Measurements from ENCODE around the gene COPB1. TPM values are rescaled to one million over a fixed set of nuclear protein-coding genes. Genes with fewer than 3 reads are reported as not detected.

COPB1 gene, protein sequence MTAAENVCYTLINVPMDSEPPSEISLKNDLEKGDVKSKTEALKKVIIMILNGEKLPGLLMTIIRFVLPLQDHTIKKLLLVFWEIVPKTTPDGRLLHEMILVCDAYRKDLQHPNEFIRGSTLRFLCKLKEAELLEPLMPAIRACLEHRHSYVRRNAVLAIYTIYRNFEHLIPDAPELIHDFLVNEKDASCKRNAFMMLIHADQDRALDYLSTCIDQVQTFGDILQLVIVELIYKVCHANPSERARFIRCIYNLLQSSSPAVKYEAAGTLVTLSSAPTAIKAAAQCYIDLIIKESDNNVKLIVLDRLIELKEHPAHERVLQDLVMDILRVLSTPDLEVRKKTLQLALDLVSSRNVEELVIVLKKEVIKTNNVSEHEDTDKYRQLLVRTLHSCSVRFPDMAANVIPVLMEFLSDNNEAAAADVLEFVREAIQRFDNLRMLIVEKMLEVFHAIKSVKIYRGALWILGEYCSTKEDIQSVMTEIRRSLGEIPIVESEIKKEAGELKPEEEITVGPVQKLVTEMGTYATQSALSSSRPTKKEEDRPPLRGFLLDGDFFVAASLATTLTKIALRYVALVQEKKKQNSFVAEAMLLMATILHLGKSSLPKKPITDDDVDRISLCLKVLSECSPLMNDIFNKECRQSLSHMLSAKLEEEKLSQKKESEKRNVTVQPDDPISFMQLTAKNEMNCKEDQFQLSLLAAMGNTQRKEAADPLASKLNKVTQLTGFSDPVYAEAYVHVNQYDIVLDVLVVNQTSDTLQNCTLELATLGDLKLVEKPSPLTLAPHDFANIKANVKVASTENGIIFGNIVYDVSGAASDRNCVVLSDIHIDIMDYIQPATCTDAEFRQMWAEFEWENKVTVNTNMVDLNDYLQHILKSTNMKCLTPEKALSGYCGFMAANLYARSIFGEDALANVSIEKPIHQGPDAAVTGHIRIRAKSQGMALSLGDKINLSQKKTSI
- total RNA-seq = 100 to 1,000 TPM in 1 of 2 donors, 10 to 100 TPM in 1; 99.1 to 156 TPM
- polyA plus RNA-seq = 10 to 100 TPM; 47.6 to 77.4 TPM
- long read RNA-seq, donor 1, transcript COPB1-202 (22 exons, 3,382 nt) = major isoform, 17 of 37 reads
- long read RNA-seq, donor 1, partial matches to known transcripts = 11 of 37 reads
- long read RNA-seq, donor 1, other reads (novel, unspliced or antisense) = 5 of 37 reads
- long read RNA-seq, donor 2, partial matches to known transcripts = 12 of 14 reads
- long read RNA-seq, donor 2, other reads (novel, unspliced or antisense) = 0 of 14 reads
- long read RNA-seq, donor 3, transcript COPB1-202 (22 exons, 3,382 nt) = major isoform, 10 of 16 reads
- long read RNA-seq, donor 3, partial matches to known transcripts = 6 of 16 reads
- long read RNA-seq, donor 3, other reads (novel, unspliced or antisense) = 0 of 16 reads
- long read RNA-seq, donor 4, partial matches to known transcripts = 6 of 7 reads
- long read RNA-seq, donor 4, other reads (novel, unspliced or antisense) = 0 of 7 reads
- long read RNA-seq, donor 5, transcript COPB1-202 (22 exons, 3,382 nt) = major isoform, 17 of 57 reads
- long read RNA-seq, donor 5, partial matches to known transcripts = 31 of 57 reads
- long read RNA-seq, donor 5, other reads (novel, unspliced or antisense) = 6 of 57 reads

DNA sequence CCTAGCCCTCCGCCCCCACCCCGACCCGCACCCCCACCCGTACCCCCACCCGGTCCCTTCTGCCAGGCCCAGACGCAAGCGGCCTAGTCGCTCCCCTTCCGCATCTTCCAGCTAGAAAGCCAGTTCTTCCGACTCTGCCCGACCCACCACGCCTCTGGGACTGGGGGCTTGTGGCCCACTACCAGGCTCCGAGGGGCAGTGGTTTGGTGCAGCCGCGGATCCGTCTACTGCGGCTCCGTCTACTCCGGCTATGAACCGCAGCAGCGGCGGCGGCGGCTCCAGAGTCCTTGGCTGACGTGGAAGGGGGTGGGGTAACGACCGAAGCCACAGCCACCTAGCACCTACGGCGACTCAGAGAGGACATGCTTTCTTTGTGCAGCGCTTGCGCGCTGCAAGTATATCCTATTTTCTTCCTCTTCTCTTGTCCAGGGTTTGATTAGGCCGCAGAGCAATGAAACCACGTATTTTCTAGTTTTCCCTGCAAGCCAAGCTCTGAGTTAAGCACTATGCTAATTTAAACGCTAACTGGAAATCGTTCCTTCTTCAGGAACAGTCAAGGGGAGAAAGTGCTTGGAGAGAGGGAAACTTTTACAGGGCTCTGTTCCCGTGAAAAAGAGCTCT lies at the start of gene COPB1:
COPB1 (minus strand) TSS at position 252 of the 621 bp plus-strand sequence. CDS start 883 bp downstream, outside the sequence.
- Histone ChIP-seq H3K36me3 (ENCODE audit: control insufficient read depth in 4 of 4, insufficient read depth in 4 of 4, low read length in 4 of 4) (peaks cover 3 to 35% (median 9%) of the 10 kb centered on the region in 4 donors), H3K27ac (ENCODE audit: low read depth in 1 of 2, low read length in 1 of 2) (peak within 1 kb of the TSS; percentile 89 to 99), H3K9me3 (ENCODE audit: control insufficient read depth in 4 of 4, insufficient read depth in 3 of 4, low read length in 3 of 4) (no peaks in the 10 kb centered on the region), H3K27me3 (ENCODE audit: control insufficient read depth in 3 of 3, insufficient read depth in 3 of 3, low read length in 2 of 3) (no peaks in the 10 kb centered on the region), H3K9ac (ENCODE audit: insufficient read depth in 1 of 2, low read length in 2 of 2) (peak within 1 kb of the TSS; percentile 83 to 93), H3K4me1 (ENCODE audit: control insufficient read depth in 5 of 5, insufficient read depth in 5 of 5, low read length in 5 of 5) (peaks cover 0 to 8% (median 5%) of the 10 kb centered on the region in 5 donors), H3K4me3 (peak within 1 kb of the TSS; percentile 97)
- 0% methylated on average over 35 to 37 of the region's 37 CpGs for WGBS, 2 donors
- ATAC-seq (ENCODE audit: insufficient read depth, low FRiP score) (peak; percentile 98), DNase-seq (peak; percentile 94 to 98 (median 96))
- TF ChIP-seq CTCF (IDR thresholded peaks at IDR 0.05; ENCODE audit: control extremely low read depth, extremely low read depth) = no peak

GRCh38 chr11:14547440-14547839 lies 47.8 kb upstream of the COPB1 start:
- H3K27ac ChIP-seq (ENCODE audit: low read depth in 1 of 2, low read length in 1 of 2) = no peak overlapping the region
- ATAC-seq (ENCODE audit: insufficient read depth, low FRiP score) = no peak
- H3K4me3 ChIP-seq = no peak overlapping the region
- DNase-seq = no peak
- 86 to 93% methylated on average over 2 of the region's 2 CpGs for WGBS, 2 donors
- no peaks in the 10 kb centered on the region for H3K36me3 ChIP-seq (ENCODE audit: control insufficient read depth in 4 of 4, insufficient read depth in 4 of 4, low read length in 4 of 4)
- no peak for TF ChIP-seq CTCF (IDR thresholded peaks at IDR 0.05; ENCODE audit: control extremely low read depth, extremely low read depth)
- no peaks in the 10 kb centered on the region for H3K9me3 ChIP-seq (ENCODE audit: control insufficient read depth in 4 of 4, insufficient read depth in 3 of 4, low read length in 3 of 4)
- H3K4me1 ChIP-seq (ENCODE audit: control insufficient read depth in 5 of 5, insufficient read depth in 5 of 5, low read length in 5 of 5) = peaks cover 0 to 5% (median 2%) of the 10 kb centered on the region in 5 donors
- H3K9ac ChIP-seq (ENCODE audit: insufficient read depth in 1 of 2, low read length in 2 of 2) = no peak overlapping the region
- no peaks in the 10 kb centered on the region for H3K27me3 ChIP-seq (ENCODE audit: control insufficient read depth in 3 of 3, insufficient read depth in 3 of 3, low read length in 2 of 3)

- DNase-seq (no peak), ATAC-seq (ENCODE audit: insufficient read depth, low FRiP score) (no peak)
- H3K27me3 ChIP-seq (ENCODE audit: control insufficient read depth in 3 of 3, insufficient read depth in 3 of 3, low read length in 2 of 3) = no peaks in the 10 kb centered on the region
- TF ChIP-seq CTCF (IDR thresholded peaks at IDR 0.05; ENCODE audit: control extremely low read depth, extremely low read depth) = no peak
- H3K36me3 ChIP-seq (ENCODE audit: control insufficient read depth in 4 of 4, insufficient read depth in 4 of 4, low read length in 4 of 4) = no peaks in the 10 kb centered on the region
- no peak overlapping the region for H3K27ac ChIP-seq (ENCODE audit: low read depth in 1 of 2, low read length in 1 of 2)
- peaks cover 0 to 9% (median 5%) of the 10 kb centered on the region in 5 donors for H3K4me1 ChIP-seq (ENCODE audit: control insufficient read depth in 5 of 5, insufficient read depth in 5 of 5, low read length in 5 of 5)
- H3K9me3 ChIP-seq (ENCODE audit: control insufficient read depth in 4 of 4, insufficient read depth in 3 of 4, low read length in 3 of 4) = no peaks in the 10 kb centered on the region
- H3K9ac ChIP-seq (ENCODE audit: insufficient read depth in 1 of 2, low read length in 2 of 2) = no peak overlapping the region
- H3K4me3 ChIP-seq = no peak overlapping the region
Observed at GRCh38 chr11:14546672-14547071, 47.1 kb upstream of the COPB1 start.
